IPS-18c (cell line): ENCODE measurements around the gene SNX8.

ENCODE experiments used
- H3K4me3 ChIP-seq: 2 replicates; pipeline ENCODE4 v1.7.0; 2013; ENCODE audit warnings: low read depth, mild to moderate bottlenecking, low read length, moderate library complexity; ENCODE audit not compliant: insufficient read depth
- H3K9me3 ChIP-seq: one replicate; pipeline ENCODE4 v1.6.1; 2013; ENCODE audit warnings: mild to moderate bottlenecking, low read length, moderate library complexity; ENCODE audit not compliant: control insufficient read depth, insufficient read depth

The SNX8 gene

GRCh38 chr7:2209961-2210323, 104.3 kb downstream of the SNX8 start:
- Histone ChIP-seq H3K9me3 (no peaks in the 10 kb centered on the region), H3K4me3 (no peak overlapping the region)

GRCh38 chr7:2209146-2209960, 104.9 kb downstream of the SNX8 start:
- Histone ChIP-seq H3K9me3 (no peaks in the 10 kb centered on the region), H3K4me3 (no peak overlapping the region)

- no peaks in the 10 kb centered on the region for H3K9me3 ChIP-seq
Observed at GRCh38 chr7:2208712-2209111, 105.5 kb downstream of the SNX8 start.

GRCh38 chr7:2205036-2205780, 109.0 kb downstream of the SNX8 start:
- Histone ChIP-seq H3K9me3 (peaks cover 2% of the 10 kb centered on the region), H3K4me3 (no peak overlapping the region)

More at GRCh38 chr7:2208712-2209111, 105.5 kb downstream of the SNX8 start:
- no peak overlapping the region for H3K4me3 ChIP-seq

GRCh38 chr7:2204446-2204845, 109.8 kb downstream of the SNX8 start:
- no peak overlapping the region for H3K4me3 ChIP-seq
- peaks cover 2% of the 10 kb centered on the region for H3K9me3 ChIP-seq

GRCh38 chr7:2203766-2204300, 110.4 kb downstream of the SNX8 start:
- H3K9me3 ChIP-seq = peaks cover 2% of the 10 kb centered on the region

GRCh38 chr7:2202901-2203765, 111.1 kb downstream of the SNX8 start:
- Histone ChIP-seq H3K4me3 (no peak overlapping the region), H3K9me3 (peaks cover 2% of the 10 kb centered on the region)

More at GRCh38 chr7:2203766-2204300, 110.4 kb downstream of the SNX8 start:
- H3K4me3 ChIP-seq = no peak overlapping the region

- Histone ChIP-seq H3K4me3 (no peak overlapping the region), H3K9me3 (peaks cover 2% of the 10 kb centered on the region)
Observed at GRCh38 chr7:2202361-2202761, 111.9 kb downstream of the SNX8 start.
